GM23338 (cell line): Measurements from ENCODE around the gene PUDP. TPM values are rescaled to one million over a fixed set of nuclear protein-coding genes. Genes with fewer than 3 reads are reported as not detected.
A peak's percentile ranks its signal among the peaks of the same experiment; 100 is the strongest.

Experiments
- ATAC-seq: fragments of 200-7000 bp; cut with Tn5 transposase; 3 replicates; pipeline ENCODE4 v1.9.1; 2020
- DNase-seq: peaks from one replicate; pipeline ENCODE4 v3.0.0-alpha.2; 2015; ENCODE audit warnings: low spot score
- H2AFZ ChIP-seq: fragments of 200-600 bp; sonication (generic); 2 replicates; pipeline ENCODE4 v1.8.0; 2016; ENCODE audit warnings: antibody characterized with exemption, mild to moderate bottlenecking, moderate library complexity
- H3F3A ChIP-seq: fragments of 200-600 bp; sonication (generic); replicated peaks from 2 replicates; pipeline ENCODE4 v1.8.0; 2017; ENCODE audit warnings: antibody characterized with exemption, mixed run types, low read depth
- H3K27ac ChIP-seq: fragments of 200-600 bp; sonication (generic); 2 replicates; pipeline ENCODE4 v1.6.1; 2016; ENCODE audit warnings: low read depth
- H3K27me3 ChIP-seq: fragments of 200-600 bp; sonication (generic); 2 replicates; pipeline ENCODE4 v1.8.0; 2016; ENCODE audit warnings: mild to moderate bottlenecking, mixed run types, moderate library complexity; ENCODE audit not compliant: insufficient read depth
- H3K36me3 ChIP-seq: fragments of 200-600 bp; sonication (generic); 2 replicates; pipeline ENCODE4 v1.8.0; 2016; ENCODE audit warnings: mild to moderate bottlenecking; ENCODE audit not compliant: insufficient read depth
- H3K4me1 ChIP-seq: fragments of 200-600 bp; sonication (generic); 2 replicates; pipeline ENCODE4 v1.8.0; 2016; ENCODE audit warnings: mild to moderate bottlenecking, moderate library complexity; ENCODE audit not compliant: insufficient read depth
- H3K4me2 ChIP-seq: fragments of 200-600 bp; sonication (generic); 2 replicates; pipeline ENCODE4 v1.7.1; 2017; ENCODE audit warnings: mixed run types
- H3K4me3 ChIP-seq: fragments of 200-600 bp; sonication (generic); 2 replicates; pipeline ENCODE4 v1.6.1; 2016; ENCODE audit warnings: mixed run types
- H3K79me2 ChIP-seq: fragments of 200-600 bp; sonication (generic); replicated peaks from 2 replicates; pipeline ENCODE4 v1.8.0; 2017; ENCODE audit warnings: mild to moderate bottlenecking; ENCODE audit not compliant: insufficient read depth
- H3K9me2 ChIP-seq: fragments of 200-600 bp; sonication (generic); 2 replicates; pipeline ENCODE4 v1.8.0; 2017; ENCODE audit not compliant: insufficient read depth
- H4K20me1 ChIP-seq: fragments of 200-600 bp; sonication (generic); replicated peaks from 2 replicates; pipeline ENCODE4 v1.8.0; 2017; ENCODE audit warnings: mild to moderate bottlenecking; ENCODE audit not compliant: insufficient read depth
- H3K27ac Mint-ChIP-seq: 2 replicates; pipeline ENCODE4 v1.8.0; 2020; ENCODE audit warnings: inconsistent platforms, mild to moderate bottlenecking, moderate library complexity, mixed read lengths
- H3K27me3 Mint-ChIP-seq: 3 replicates; pipeline ENCODE4 v1.8.0; 2022; ENCODE audit warnings: low read depth, mild to moderate bottlenecking, moderate library complexity, mixed read lengths, inconsistent platforms; ENCODE audit not compliant: insufficient read depth, poor library complexity
- H3K36me3 Mint-ChIP-seq: 3 replicates; pipeline ENCODE4 v1.8.0; 2021; ENCODE audit warnings: low read depth, mild to moderate bottlenecking, inconsistent platforms, moderate library complexity, mixed read lengths
- H3K4me1 Mint-ChIP-seq: 3 replicates; pipeline ENCODE4 v1.8.0; 2020; ENCODE audit warnings: mild to moderate bottlenecking, inconsistent platforms, mixed read lengths
- H3K4me3 Mint-ChIP-seq: 3 replicates; pipeline ENCODE4 v1.8.0; 2021; ENCODE audit warnings: moderate library complexity, mild to moderate bottlenecking, inconsistent platforms, mixed read lengths
- H3K9me3 Mint-ChIP-seq: 3 replicates; pipeline ENCODE4 v1.8.0; 2020; ENCODE audit warnings: moderate library complexity, mild to moderate bottlenecking, inconsistent platforms, mixed read lengths
- CREB1 ChIP-seq: fragments of 250-450 bp; sonication (Bioruptor Pico); IDR thresholded peaks from 2 replicates; pipeline ENCODE4 v1.5.0; 2020; ENCODE audit warnings: low read depth, mild to moderate bottlenecking, moderate library complexity
- EZH2 ChIP-seq: fragments of 200-600 bp; sonication (generic); IDR thresholded peaks from one replicate; pipeline ENCODE4 v1.8.0; 2017; ENCODE audit warnings: antibody characterized with exemption, mild to moderate bottlenecking, low read depth; ENCODE audit not compliant: unreplicated experiment
- NANOG ChIP-seq: IDR thresholded peaks from 2 replicates; pipeline ENCODE4 v1.6.1; 2016; ENCODE audit warnings: antibody characterized with exemption, borderline replicate concordance
- POLR2AphosphoS5 ChIP-seq: IDR thresholded peaks from 2 replicates; pipeline ENCODE4 v1.6.1; 2016; ENCODE audit warnings: antibody characterized with exemption, low read depth
- ZNF114 ChIP-seq: fragments of 250-450 bp; sonication (Bioruptor Pico); IDR thresholded peaks from 2 replicates; pipeline ENCODE4 v1.5.0; 2020; ENCODE audit warnings: mild to moderate bottlenecking, moderate library complexity
- ZNF331 ChIP-seq: fragments of 250-450 bp; sonication (Bioruptor Pico); IDR thresholded peaks from 2 replicates; pipeline ENCODE4 v1.5.0; 2020; ENCODE audit warnings: low read depth, mild to moderate bottlenecking, moderate library complexity
- polyA plus RNA-seq: library from polyadenylated mRNA; unstranded; fragments of >200 nt; fragmentation: Nextera tagmentation; extraction: Ambion mirVana; gene quantifications from 2 replicates; pipeline ENCODE4 v1.2.1, GENCODE V29; 2016
- total RNA-seq: library from RNA; depleted of rRNA; stranded (reverse); fragments of >200 nt; shearing (Covaris generic); gene quantifications from 2 replicates; pipeline ENCODE4 v1.2.3, GENCODE V29; 2014
- TF ChIP-seq, protein P1 (sequence below), 2 experiments: fragments of 200-600 bp in 1 of 2; sonication (generic) in 1 of 2; conservative IDR thresholded peaks; 2 replicates each; pipeline versions ENCODE4 v1.5.1 to v1.6.1; 2016 to 2017; ENCODE audit warnings: antibody characterized with exemption in 2 of 2, low read depth in 2 of 2, mild to moderate bottlenecking in 2 of 2, moderate library complexity in 1 of 2
- TF ChIP-seq, protein P2 (sequence below): fragments of 250-450 bp; sonication (Bioruptor Pico); IDR thresholded peaks from 2 replicates; pipeline ENCODE4 v1.5.0; 2020; ENCODE audit warnings: mild to moderate bottlenecking, moderate library complexity

Gene PUDP
- total and polyA plus RNA-seq, 2 experiments from 2014 or later: 17.2 to 22.4 TPM

DNA sequence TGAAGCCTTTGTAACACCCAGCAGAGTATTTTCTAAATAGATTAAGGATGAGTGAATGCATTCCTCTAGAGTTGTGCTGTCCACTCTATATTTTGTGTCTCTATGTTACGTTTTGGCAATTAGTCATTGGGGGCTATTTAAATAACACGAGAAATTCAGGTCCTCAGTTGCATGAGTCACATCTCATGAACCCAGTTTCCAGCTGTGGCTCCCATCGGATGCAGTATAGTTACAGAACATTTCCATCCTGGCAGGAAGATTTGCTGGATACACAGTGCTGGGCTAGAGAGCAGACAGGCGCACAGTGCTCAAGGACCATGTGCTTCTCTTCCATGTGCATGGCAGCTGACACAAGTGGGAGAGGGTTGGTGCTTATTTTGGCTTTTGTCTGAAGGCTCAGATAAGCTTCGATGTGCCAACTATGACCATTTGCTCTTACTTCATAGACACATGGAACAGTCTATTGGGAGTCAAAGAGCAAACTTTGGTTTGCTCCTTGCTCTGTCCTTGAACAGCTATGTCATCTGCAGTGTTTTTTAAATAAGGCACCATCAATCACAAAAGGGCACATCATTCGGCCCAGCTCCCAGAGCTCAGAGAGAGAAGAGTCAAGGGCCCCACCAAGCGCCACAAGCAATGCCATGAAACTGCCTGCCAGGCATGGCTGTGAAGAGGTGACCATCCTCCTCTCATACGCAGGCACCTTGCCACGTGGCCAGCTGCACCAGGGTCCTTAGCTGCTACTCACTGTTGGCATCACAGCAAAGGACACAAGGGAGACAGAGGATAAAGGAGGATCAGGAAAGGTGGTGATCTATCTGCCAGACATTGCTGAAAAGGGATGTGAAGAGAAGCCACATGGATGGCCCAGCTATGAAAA lies 8.5 kb downstream of the PUDP start:
- H3K36me3 Mint-ChIP-seq: peaks cover 6% of the 10 kb centered on the region; the same call in 1 of the 3 replicates
- H3K9me2 ChIP-seq: no peaks in the 10 kb centered on the region
- no peak overlapping the region for H2AFZ ChIP-seq
- TF ChIP-seq CREB1 (CRISPR knock-in tag) (no peak), NANOG (no peak)
- no peak overlapping the region for H3K27ac ChIP-seq
- H3K4me1 ChIP-seq: no peaks in the 10 kb centered on the region
- no peaks in the 10 kb centered on the region for H3K4me1 Mint-ChIP-seq
- no peak overlapping the region for H3K4me2 ChIP-seq
- no peaks in the 10 kb centered on the region for H3K36me3 ChIP-seq
- H3F3A ChIP-seq: no peaks in the 10 kb centered on the region
- DNase-seq (no peak), ATAC-seq (no peak)
- no peaks in the 10 kb centered on the region for H3K27me3 ChIP-seq
- H3K9me3 Mint-ChIP-seq: no peaks in the 10 kb centered on the region
- H3K79me2 ChIP-seq: 0 out of 2 replicates have a peak, but pooled peaks cover 4% of the 10 kb centered on the region
- H3K27ac Mint-ChIP-seq: no peak overlapping the region
- H3K4me3 ChIP-seq: no peak overlapping the region
- no peaks in the 10 kb centered on the region for H3K27me3 Mint-ChIP-seq
- H4K20me1 ChIP-seq: no peaks in the 10 kb centered on the region
- no peak overlapping the region for H3K4me3 Mint-ChIP-seq

DNA sequence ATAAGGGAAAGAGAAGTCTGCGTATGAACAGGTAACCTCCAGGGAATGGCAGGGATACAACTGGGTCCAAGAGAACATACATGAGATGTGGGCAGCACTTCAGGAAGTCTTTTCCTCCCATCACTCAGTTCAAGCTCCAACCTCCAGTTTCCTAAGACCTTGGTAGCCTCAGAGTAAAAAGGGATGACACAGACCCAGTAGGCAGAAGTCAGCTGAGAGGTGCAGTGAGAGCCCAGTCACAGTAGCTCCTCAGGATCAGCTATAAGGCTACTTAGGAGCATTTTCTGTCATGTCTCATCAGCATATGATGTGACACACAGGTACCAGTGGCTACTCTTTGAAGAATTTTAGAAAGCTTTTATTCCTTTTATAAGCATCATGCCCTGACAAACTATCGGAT lies 13.0 kb downstream of the PUDP start:
- Histone ChIP-seq H3K27ac (no peak overlapping the region), H3K9me2 (no peaks in the 10 kb centered on the region), H3F3A (no peaks in the 10 kb centered on the region), H3K4me1 (no peaks in the 10 kb centered on the region; the same call in 1 of the 2 replicates), H3K4me3 (no peak overlapping the region), H4K20me1 (no peaks in the 10 kb centered on the region), H3K27me3 (no peaks in the 10 kb centered on the region), H3K79me2 (0 out of 2 replicates have a peak, but pooled peaks cover 5% of the 10 kb centered on the region), H3K36me3 (no peaks in the 10 kb centered on the region), H2AFZ (no peak overlapping the region), H3K4me2 (no peak overlapping the region)
- H3K36me3 Mint-ChIP-seq: peaks cover 8% of the 10 kb centered on the region; the same call in 2 of the 3 replicates
- no peak overlapping the region for H3K4me3 Mint-ChIP-seq
- H3K27me3 Mint-ChIP-seq: peaks cover 1% of the 10 kb centered on the region
- no peak overlapping the region for H3K27ac Mint-ChIP-seq
- ATAC-seq (no peak), DNase-seq (no peak)
- TF ChIP-seq EZH2: no peak
- TF ChIP-seq POLR2AphosphoS5: no peak
- TF ChIP-seq NANOG: no peak
- TF ChIP-seq, protein P1, sequence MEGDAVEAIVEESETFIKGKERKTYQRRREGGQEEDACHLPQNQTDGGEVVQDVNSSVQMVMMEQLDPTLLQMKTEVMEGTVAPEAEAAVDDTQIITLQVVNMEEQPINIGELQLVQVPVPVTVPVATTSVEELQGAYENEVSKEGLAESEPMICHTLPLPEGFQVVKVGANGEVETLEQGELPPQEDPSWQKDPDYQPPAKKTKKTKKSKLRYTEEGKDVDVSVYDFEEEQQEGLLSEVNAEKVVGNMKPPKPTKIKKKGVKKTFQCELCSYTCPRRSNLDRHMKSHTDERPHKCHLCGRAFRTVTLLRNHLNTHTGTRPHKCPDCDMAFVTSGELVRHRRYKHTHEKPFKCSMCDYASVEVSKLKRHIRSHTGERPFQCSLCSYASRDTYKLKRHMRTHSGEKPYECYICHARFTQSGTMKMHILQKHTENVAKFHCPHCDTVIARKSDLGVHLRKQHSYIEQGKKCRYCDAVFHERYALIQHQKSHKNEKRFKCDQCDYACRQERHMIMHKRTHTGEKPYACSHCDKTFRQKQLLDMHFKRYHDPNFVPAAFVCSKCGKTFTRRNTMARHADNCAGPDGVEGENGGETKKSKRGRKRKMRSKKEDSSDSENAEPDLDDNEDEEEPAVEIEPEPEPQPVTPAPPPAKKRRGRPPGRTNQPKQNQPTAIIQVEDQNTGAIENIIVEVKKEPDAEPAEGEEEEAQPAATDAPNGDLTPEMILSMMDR (conservative IDR thresholded peaks at IDR 0.05; ENCODE audit: low read depth in 2 of 2): no peak
- TF ChIP-seq ZNF114: no peak
- TF ChIP-seq ZNF331: no peak
- no peaks in the 10 kb centered on the region for H3K9me3 Mint-ChIP-seq
- H3K4me1 Mint-ChIP-seq: peaks cover 17% of the 10 kb centered on the region

DNA sequence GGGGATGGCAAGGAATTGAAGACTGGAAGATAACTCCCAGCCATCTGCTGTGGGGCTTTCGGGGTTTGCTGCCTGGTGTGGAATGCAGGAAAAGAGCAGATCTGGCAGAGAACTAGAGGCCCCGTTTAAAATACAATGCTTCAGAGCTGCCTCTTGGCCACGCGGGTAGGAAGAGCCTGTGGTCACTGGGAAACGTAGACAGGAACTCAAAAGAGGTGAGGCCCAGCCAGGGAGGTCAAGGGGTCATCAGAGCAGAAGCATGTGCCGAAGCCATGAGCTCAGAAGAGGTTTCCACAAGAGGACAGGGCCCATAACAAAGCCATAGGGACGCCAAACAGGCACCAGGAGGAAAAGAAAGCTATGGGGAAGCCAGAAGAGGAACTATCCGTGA lies 14.9 kb downstream of the PUDP start:
- H3K27ac ChIP-seq: peak overlapping the region; percentile 85; the same call in 1 of the 2 replicates
- H3F3A ChIP-seq: no peaks in the 10 kb centered on the region
- no peaks in the 10 kb centered on the region for H4K20me1 ChIP-seq
- no peak overlapping the region for H3K27ac Mint-ChIP-seq
- peaks cover 6% of the 10 kb centered on the region; the same call in 1 of the 3 replicates for H3K36me3 Mint-ChIP-seq
- DNase-seq: no peak
- peaks cover 17% of the 10 kb centered on the region for H3K4me1 Mint-ChIP-seq
- H3K4me1 ChIP-seq: no peaks in the 10 kb centered on the region; the same call in 1 of the 2 replicates
- H3K36me3 ChIP-seq: no peaks in the 10 kb centered on the region
- no peak overlapping the region for H3K4me3 ChIP-seq
- no peaks in the 10 kb centered on the region for H3K27me3 ChIP-seq
- H2AFZ ChIP-seq: no peak overlapping the region
- peaks cover 1% of the 10 kb centered on the region for H3K27me3 Mint-ChIP-seq
- no peaks in the 10 kb centered on the region for H3K9me2 ChIP-seq
- no peak overlapping the region for H3K4me3 Mint-ChIP-seq
- H3K9me3 Mint-ChIP-seq: no peaks in the 10 kb centered on the region
- 0 out of 2 replicates have a peak, but pooled peaks cover 8% of the 10 kb centered on the region for H3K79me2 ChIP-seq
- ATAC-seq: no peak
- H3K4me2 ChIP-seq: no peak overlapping the region
- TF ChIP-seq, protein P2, sequence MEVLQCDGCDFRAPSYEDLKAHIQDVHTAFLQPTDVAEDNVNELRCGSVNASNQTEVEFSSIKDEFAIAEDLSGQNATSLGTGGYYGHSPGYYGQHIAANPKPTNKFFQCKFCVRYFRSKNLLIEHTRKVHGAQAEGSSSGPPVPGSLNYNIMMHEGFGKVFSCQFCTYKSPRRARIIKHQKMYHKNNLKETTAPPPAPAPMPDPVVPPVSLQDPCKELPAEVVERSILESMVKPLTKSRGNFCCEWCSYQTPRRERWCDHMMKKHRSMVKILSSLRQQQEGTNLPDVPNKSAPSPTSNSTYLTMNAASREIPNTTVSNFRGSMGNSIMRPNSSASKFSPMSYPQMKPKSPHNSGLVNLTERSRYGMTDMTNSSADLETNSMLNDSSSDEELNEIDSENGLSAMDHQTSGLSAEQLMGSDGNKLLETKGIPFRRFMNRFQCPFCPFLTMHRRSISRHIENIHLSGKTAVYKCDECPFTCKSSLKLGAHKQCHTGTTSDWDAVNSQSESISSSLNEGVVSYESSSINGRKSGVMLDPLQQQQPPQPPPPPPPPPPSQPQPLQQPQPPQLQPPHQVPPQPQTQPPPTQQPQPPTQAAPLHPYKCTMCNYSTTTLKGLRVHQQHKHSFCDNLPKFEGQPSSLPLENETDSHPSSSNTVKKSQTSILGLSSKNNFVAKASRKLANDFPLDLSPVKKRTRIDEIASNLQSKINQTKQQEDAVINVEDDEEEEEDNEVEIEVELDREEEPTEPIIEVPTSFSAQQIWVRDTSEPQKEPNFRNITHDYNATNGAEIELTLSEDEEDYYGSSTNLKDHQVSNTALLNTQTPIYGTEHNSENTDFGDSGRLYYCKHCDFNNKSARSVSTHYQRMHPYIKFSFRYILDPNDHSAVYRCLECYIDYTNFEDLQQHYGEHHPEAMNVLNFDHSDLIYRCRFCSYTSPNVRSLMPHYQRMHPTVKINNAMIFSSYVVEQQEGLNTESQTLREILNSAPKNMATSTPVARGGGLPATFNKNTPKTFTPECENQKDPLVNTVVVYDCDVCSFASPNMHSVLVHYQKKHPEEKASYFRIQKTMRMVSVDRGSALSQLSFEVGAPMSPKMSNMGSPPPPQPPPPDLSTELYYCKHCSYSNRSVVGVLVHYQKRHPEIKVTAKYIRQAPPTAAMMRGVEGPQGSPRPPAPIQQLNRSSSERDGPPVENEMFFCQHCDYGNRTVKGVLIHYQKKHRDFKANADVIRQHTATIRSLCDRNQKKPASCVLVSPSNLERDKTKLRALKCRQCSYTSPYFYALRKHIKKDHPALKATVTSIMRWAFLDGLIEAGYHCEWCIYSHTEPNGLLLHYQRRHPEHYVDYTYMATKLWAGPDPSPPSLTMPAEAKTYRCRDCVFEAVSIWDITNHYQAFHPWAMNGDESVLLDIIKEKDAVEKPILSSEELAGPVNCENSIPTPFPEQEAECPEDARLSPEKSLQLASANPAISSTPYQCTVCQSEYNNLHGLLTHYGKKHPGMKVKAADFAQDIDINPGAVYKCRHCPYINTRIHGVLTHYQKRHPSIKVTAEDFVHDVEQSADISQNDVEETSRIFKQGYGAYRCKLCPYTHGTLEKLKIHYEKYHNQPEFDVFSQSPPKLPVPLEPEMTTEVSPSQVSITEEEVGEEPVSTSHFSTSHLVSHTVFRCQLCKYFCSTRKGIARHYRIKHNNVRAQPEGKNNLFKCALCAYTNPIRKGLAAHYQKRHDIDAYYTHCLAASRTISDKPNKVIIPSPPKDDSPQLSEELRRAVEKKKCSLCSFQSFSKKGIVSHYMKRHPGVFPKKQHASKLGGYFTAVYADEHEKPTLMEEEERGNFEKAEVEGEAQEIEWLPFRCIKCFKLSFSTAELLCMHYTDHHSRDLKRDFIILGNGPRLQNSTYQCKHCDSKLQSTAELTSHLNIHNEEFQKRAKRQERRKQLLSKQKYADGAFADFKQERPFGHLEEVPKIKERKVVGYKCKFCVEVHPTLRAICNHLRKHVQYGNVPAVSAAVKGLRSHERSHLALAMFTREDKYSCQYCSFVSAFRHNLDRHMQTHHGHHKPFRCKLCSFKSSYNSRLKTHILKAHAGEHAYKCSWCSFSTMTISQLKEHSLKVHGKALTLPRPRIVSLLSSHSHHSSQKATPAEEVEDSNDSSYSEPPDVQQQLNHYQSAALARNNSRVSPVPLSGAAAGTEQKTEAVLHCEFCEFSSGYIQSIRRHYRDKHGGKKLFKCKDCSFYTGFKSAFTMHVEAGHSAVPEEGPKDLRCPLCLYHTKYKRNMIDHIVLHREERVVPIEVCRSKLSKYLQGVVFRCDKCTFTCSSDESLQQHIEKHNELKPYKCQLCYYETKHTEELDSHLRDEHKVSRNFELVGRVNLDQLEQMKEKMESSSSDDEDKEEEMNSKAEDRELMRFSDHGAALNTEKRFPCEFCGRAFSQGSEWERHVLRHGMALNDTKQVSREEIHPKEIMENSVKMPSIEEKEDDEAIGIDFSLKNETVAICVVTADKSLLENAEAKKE: no peak
- no peak for TF ChIP-seq ZNF331
